Keratinocyte (primary cell): ENCODE results near the gene HDGFL2. TPM values are rescaled to one million over a fixed set of nuclear protein-coding genes. Genes with fewer than 3 reads are reported as not detected.

Source experiments
- DNase-seq: peaks from one replicate; pipeline ENCODE4 v3.0.0-alpha.2; 2011; ENCODE audit warnings: low read depth, missing footprints, low spot score
- FAIRE-seq: peaks from 2 replicates; lab custom pipeline; 2011; peaks lifted over from hg19 to GRCh38; lab: Jason Lieb, UNC
- H2AFZ ChIP-seq: 2 replicates; pipeline ENCODE4 v1.6.0; 2012; ENCODE audit warnings: low read length, control low read depth, inconsistent platforms; ENCODE audit not compliant: control insufficient read depth
- H3K27ac ChIP-seq: 2 replicates; pipeline ENCODE4 v1.5.1; 2011; ENCODE audit warnings: low read length; ENCODE audit not compliant: control insufficient read depth, insufficient read depth
- H3K27me3 ChIP-seq: 3 replicates; pipeline ENCODE4 v1.6.0; 2011; ENCODE audit warnings: low read length; ENCODE audit not compliant: control insufficient read depth, insufficient read depth; ENCODE audit errors: extremely low read depth
- H3K36me3 ChIP-seq, 2 experiments: 2 replicates in 1 of 2; 3 replicates in 1 of 2; pipeline ENCODE4 v1.5.1; 2011; ENCODE audit warnings: low read length in 2 of 2, mild to moderate bottlenecking in 1 of 2; ENCODE audit not compliant: control insufficient read depth in 2 of 2, insufficient read depth in 2 of 2; ENCODE audit errors: extremely low read depth in 1 of 2
- H3K4me1 ChIP-seq: 3 replicates; pipeline ENCODE4 v1.5.1; 2011; ENCODE audit warnings: low read length; ENCODE audit not compliant: control insufficient read depth, insufficient read depth; ENCODE audit errors: extremely low read depth
- H3K4me2 ChIP-seq: 3 replicates; pipeline ENCODE4 v1.6.0; 2011; ENCODE audit warnings: low read depth, low read length; ENCODE audit not compliant: control insufficient read depth, insufficient read depth; ENCODE audit errors: extremely low read depth
- H3K4me3 ChIP-seq, 3 experiments: fragments of 200-600 bp in 1 of 3; sonication (generic) in 1 of 3; 2 replicates in 2 of 3; 3 replicates in 1 of 3; pipeline ENCODE4 v1.5.1; 2011 to 2016; ENCODE audit warnings: low read length in 3 of 3, mild to moderate bottlenecking in 3 of 3, control low read depth in 2 of 3, inconsistent platforms in 1 of 3, low read depth in 1 of 3, mixed read lengths in 1 of 3, mixed run types in 1 of 3, moderate library complexity in 1 of 3; ENCODE audit not compliant: control insufficient read depth in 2 of 3, insufficient read depth in 2 of 3; ENCODE audit errors: extremely low read depth in 1 of 3
- H3K79me2 ChIP-seq: 2 replicates; pipeline ENCODE4 v1.6.0; 2012; ENCODE audit warnings: low read length; ENCODE audit not compliant: control insufficient read depth, insufficient read depth
- H3K9ac ChIP-seq: 3 replicates; pipeline ENCODE4 v1.6.0; 2011; ENCODE audit warnings: low read length; ENCODE audit not compliant: control insufficient read depth, insufficient read depth; ENCODE audit errors: extremely low read depth
- H3K9me1 ChIP-seq: 3 replicates; pipeline ENCODE4 v1.6.0; 2011; ENCODE audit warnings: low read length; ENCODE audit not compliant: control insufficient read depth, insufficient read depth; ENCODE audit errors: extremely low read depth
- H3K9me3 ChIP-seq: 2 replicates; pipeline ENCODE4 v1.5.1; 2012; ENCODE audit warnings: low read depth, low read length; ENCODE audit not compliant: control insufficient read depth
- H4K20me1 ChIP-seq: 3 replicates; pipeline ENCODE4 v1.6.0; 2011; ENCODE audit warnings: low read length; ENCODE audit not compliant: control insufficient read depth, insufficient read depth; ENCODE audit errors: extremely low read depth
- CTCF ChIP-seq, 3 experiments: IDR thresholded peaks in 1 of 3; conservative IDR thresholded peaks in 1 of 3; optimal IDR thresholded peaks in 1 of 3; 2 replicates in 2 of 3; 3 replicates in 1 of 3; pipeline versions ENCODE3 to v1.5.1; 2011; ENCODE audit warnings: low read length in 3 of 3, mild to moderate bottlenecking in 3 of 3, moderate library complexity in 2 of 3, control low read depth in 1 of 3, inconsistent platforms in 1 of 3; ENCODE audit not compliant: insufficient read depth in 2 of 3; ENCODE audit errors: extremely low read depth in 1 of 3
- EZH2 ChIP-seq: IDR thresholded peaks from one replicate; pipeline ENCODE4 v1.6.1; 2012; ENCODE audit warnings: inconsistent platforms, mild to moderate bottlenecking, low read length, moderate library complexity
- dilution Hi-C: fragments of 300-500 bp; cut with MboI; formaldehyde crosslinking; loops from one replicate; pipeline ENCODE4 v1.7.0; 2020; ENCODE audit warnings: low sequenced_read_pairs; ENCODE audit not compliant: extremely low pct_ligation_motif_present
- polyA plus RNA-seq, 5 experiments: library from polyadenylated mRNA; depleted of rRNA in 3 of 5; stranded (reverse) in 3 of 5; stranded (forward) in 1 of 5; unstranded in 1 of 5; fragments of >200 nt; gene quantifications; 1 replicate in 1 of 5; 2 replicates in 3 of 5; 3 replicates in 1 of 5; pipeline versions ENCODE4 v1.2.1 to v1.2.3, GENCODE V29; 2011 to 2012; ENCODE audit warnings: missing spikeins in 2 of 5, low read depth in 1 of 5, low replicate concordance in 1 of 5

HDGFL2 gene
- polyA plus RNA-seq, 1 donor (not counting 4 experiments of a cell fraction or from before 2014, with no cell fraction given): 19.5 TPM

GRCh38 chr19:4444765-4445741, 27.0 kb upstream of the HDGFL2 start:
- no peak overlapping the region for H3K27ac ChIP-seq
- peaks cover 5% of the 10 kb centered on the region for H3K4me1 ChIP-seq
- no peaks in the 10 kb centered on the region for H3K79me2 ChIP-seq
- no peak overlapping the region for H3K4me3 ChIP-seq
- H2AFZ ChIP-seq: no peak overlapping the region
- dilution Hi-C loops: no loop called here
- H3K9ac ChIP-seq: no peak overlapping the region
- no peaks in the 10 kb centered on the region for H3K9me1 ChIP-seq
- H3K9me3 ChIP-seq: no peaks in the 10 kb centered on the region
- H3K36me3 ChIP-seq: peaks cover 50 to 51% of the 10 kb centered on the region in 2 experiments
- FAIRE-seq (no peak), DNase-seq (no peak)
- H4K20me1 ChIP-seq: no peaks in the 10 kb centered on the region
- H3K27me3 ChIP-seq: no peaks in the 10 kb centered on the region
- TF ChIP-seq EZH2 (no peak), CTCF (optimal IDR thresholded peaks at IDR 0.05 in 1 of 3, IDR thresholded peaks at IDR 0.05 in 1 of 3, conservative IDR thresholded peaks at IDR 0.05 in 1 of 3; ENCODE audit: extremely low read depth in 1 of 3, insufficient read depth in 2 of 3, low read length in 3 of 3) (no peak)
- H3K4me2 ChIP-seq: no peak overlapping the region

GRCh38 chr19:4445963-4446703, 26.0 kb upstream of the HDGFL2 start:
- no peaks in the 10 kb centered on the region for H3K9me1 ChIP-seq
- FAIRE-seq (no peak), DNase-seq (no peak)
- no peak overlapping the region for H2AFZ ChIP-seq
- no peaks in the 10 kb centered on the region for H3K79me2 ChIP-seq
- H3K9ac ChIP-seq: no peak overlapping the region
- no peaks in the 10 kb centered on the region for H3K27me3 ChIP-seq
- dilution Hi-C loops: no loop called here
- H3K36me3 ChIP-seq: peaks cover 50 to 53% of the 10 kb centered on the region in 2 experiments
- TF ChIP-seq EZH2 (no peak), CTCF (optimal IDR thresholded peaks at IDR 0.05 in 1 of 3, IDR thresholded peaks at IDR 0.05 in 1 of 3, conservative IDR thresholded peaks at IDR 0.05 in 1 of 3; ENCODE audit: extremely low read depth in 1 of 3, insufficient read depth in 2 of 3, low read length in 3 of 3) (no peak)
- no peak overlapping the region for H3K4me2 ChIP-seq
- H3K4me3 ChIP-seq: no peak overlapping the region
- no peak overlapping the region for H3K27ac ChIP-seq
- peaks cover 5% of the 10 kb centered on the region for H3K4me1 ChIP-seq
- H3K9me3 ChIP-seq: no peaks in the 10 kb centered on the region
- no peaks in the 10 kb centered on the region for H4K20me1 ChIP-seq
